ENCODE measurements around the gene TBC1D20. TPM values are rescaled to one million over a fixed set of nuclear protein-coding genes. Genes with fewer than 3 reads are reported as not detected.

TBC1D20 gene
- total RNA-seq, 1 experiment from 2014 or later = 42.1 TPM

DNA sequence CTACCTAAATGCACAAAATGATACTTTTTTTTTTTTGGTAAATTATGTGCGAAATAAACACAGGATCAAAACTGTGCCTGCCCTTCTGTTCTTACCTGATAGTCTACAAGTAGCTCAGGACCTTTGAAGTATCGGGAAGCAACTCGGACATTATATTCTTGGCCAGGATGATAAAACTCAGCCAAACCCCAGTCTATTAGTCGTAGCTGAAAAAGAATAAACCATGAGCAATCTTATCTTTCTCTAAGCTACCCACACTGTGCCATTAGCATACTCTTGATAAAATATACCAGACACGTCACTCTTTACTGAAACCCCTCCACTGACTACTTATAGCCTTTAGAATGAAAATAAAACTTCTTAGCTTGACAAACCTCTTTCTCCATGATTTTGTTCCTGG, 29.8 kb upstream of the TBC1D20 start:
- CTCF ChIA-PET = interaction anchor here (0.9 kb wide), 1 partner anchor 137 kb away, joined by 4 read pairs; no protein-coding TSS in a partner anchor
- TF ChIP-seq, protein P1, sequence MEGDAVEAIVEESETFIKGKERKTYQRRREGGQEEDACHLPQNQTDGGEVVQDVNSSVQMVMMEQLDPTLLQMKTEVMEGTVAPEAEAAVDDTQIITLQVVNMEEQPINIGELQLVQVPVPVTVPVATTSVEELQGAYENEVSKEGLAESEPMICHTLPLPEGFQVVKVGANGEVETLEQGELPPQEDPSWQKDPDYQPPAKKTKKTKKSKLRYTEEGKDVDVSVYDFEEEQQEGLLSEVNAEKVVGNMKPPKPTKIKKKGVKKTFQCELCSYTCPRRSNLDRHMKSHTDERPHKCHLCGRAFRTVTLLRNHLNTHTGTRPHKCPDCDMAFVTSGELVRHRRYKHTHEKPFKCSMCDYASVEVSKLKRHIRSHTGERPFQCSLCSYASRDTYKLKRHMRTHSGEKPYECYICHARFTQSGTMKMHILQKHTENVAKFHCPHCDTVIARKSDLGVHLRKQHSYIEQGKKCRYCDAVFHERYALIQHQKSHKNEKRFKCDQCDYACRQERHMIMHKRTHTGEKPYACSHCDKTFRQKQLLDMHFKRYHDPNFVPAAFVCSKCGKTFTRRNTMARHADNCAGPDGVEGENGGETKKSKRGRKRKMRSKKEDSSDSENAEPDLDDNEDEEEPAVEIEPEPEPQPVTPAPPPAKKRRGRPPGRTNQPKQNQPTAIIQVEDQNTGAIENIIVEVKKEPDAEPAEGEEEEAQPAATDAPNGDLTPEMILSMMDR (IDR thresholded peaks at IDR 0.05) = no peak
- TF ChIP-seq, protein P2, sequence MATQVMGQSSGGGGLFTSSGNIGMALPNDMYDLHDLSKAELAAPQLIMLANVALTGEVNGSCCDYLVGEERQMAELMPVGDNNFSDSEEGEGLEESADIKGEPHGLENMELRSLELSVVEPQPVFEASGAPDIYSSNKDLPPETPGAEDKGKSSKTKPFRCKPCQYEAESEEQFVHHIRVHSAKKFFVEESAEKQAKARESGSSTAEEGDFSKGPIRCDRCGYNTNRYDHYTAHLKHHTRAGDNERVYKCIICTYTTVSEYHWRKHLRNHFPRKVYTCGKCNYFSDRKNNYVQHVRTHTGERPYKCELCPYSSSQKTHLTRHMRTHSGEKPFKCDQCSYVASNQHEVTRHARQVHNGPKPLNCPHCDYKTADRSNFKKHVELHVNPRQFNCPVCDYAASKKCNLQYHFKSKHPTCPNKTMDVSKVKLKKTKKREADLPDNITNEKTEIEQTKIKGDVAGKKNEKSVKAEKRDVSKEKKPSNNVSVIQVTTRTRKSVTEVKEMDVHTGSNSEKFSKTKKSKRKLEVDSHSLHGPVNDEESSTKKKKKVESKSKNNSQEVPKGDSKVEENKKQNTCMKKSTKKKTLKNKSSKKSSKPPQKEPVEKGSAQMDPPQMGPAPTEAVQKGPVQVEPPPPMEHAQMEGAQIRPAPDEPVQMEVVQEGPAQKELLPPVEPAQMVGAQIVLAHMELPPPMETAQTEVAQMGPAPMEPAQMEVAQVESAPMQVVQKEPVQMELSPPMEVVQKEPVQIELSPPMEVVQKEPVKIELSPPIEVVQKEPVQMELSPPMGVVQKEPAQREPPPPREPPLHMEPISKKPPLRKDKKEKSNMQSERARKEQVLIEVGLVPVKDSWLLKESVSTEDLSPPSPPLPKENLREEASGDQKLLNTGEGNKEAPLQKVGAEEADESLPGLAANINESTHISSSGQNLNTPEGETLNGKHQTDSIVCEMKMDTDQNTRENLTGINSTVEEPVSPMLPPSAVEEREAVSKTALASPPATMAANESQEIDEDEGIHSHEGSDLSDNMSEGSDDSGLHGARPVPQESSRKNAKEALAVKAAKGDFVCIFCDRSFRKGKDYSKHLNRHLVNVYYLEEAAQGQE (IDR thresholded peaks at IDR 0.05; ENCODE audit: insufficient read depth in 1 of 2, low read depth in 2 of 2, low read length in 1 of 2) = no peak
- no peak for TF ChIP-seq TCF7L2 (IDR thresholded peaks at IDR 0.05; ENCODE audit: low read depth, low read length)
- no peak for TF ChIP-seq POLR2AphosphoS5 (IDR thresholded peaks at IDR 0.05; ENCODE audit: low read depth, low read length)
- no peak for TF ChIP-seq SIN3A (IDR thresholded peaks at IDR 0.05; ENCODE audit: borderline replicate concordance, insufficient read depth, low read depth, low read length)
- Histone ChIP-seq H3K4me1 (ENCODE audit: control insufficient read depth, insufficient read depth, low read length) (no peaks in the 10 kb centered on the region), H3K27me3 (ENCODE audit: control insufficient read depth, insufficient read depth, low read length) (no peaks in the 10 kb centered on the region), H3K27ac (ENCODE audit: low read length) (no peak overlapping the region), H3K9me3 (ENCODE audit: control insufficient read depth, insufficient read depth, low read depth, low read length) (no peaks in the 10 kb centered on the region), H3K36me3 (ENCODE audit: control insufficient read depth, insufficient read depth, low read length) (peaks cover 60% of the 10 kb centered on the region), H3K4me3 (ENCODE audit: low read depth in 2 of 2, low read length in 2 of 2) (no peak overlapping the region)
- intact Hi-C loops (cut with micrococcal nuclease; ENCODE audit: unreplicated experiment) (no loop called here), in situ Hi-C loops (cut with HindIII; ENCODE audit: low pct_unique_long_range_greater_than_20kb, low sequenced_read_pairs) (no loop called here)
- ATAC-seq (no peak), DNase-seq (ENCODE audit: low read depth, low spot score) (no peak)
- no TSS peak for BruUV-seq (replicated peaks)
- POLR2A ChIA-PET = no interaction called here

DNA sequence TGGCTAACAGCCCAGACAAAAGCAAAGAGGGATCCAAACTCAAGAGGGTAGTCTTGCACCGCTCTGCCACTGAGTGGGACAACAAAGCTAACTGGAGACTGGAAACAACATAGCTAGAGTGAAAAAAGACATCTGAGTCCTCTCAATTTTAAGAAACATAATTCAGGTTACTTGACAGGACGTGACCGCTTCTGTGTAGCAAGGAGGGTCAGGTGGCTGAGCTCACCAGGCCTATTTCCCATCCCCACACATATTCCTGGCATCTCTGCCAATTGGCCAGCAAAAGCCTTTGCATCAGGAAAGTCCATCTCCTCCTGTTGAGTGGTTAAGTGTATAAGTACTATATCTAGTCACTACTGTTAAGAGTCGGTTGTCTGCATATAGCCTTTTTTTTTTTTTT, 25.3 kb upstream of the TBC1D20 start:
- in situ Hi-C loops (cut with HindIII; ENCODE audit: low pct_unique_long_range_greater_than_20kb, low sequenced_read_pairs) (no loop called here), intact Hi-C loops (cut with micrococcal nuclease; ENCODE audit: unreplicated experiment) (no loop called here)
- no peak overlapping the region for H3K27ac ChIP-seq (ENCODE audit: low read length)
- DNase-seq (ENCODE audit: low read depth, low spot score) = no peak
- H3K4me3 ChIP-seq (ENCODE audit: low read depth in 2 of 2, low read length in 2 of 2) = no peak overlapping the region
- no peaks in the 10 kb centered on the region for H3K27me3 ChIP-seq (ENCODE audit: control insufficient read depth, insufficient read depth, low read length)
- peaks cover 56% of the 10 kb centered on the region for H3K36me3 ChIP-seq (ENCODE audit: control insufficient read depth, insufficient read depth, low read length)
- CTCF ChIA-PET = interaction anchor here (0.8 kb wide), 1 partner anchor 251 kb away, joined by 4 read pairs; no protein-coding TSS in a partner anchor
- TF ChIP-seq, protein P1 (IDR thresholded peaks at IDR 0.05) = no peak
- TF ChIP-seq SIN3A (IDR thresholded peaks at IDR 0.05; ENCODE audit: borderline replicate concordance, insufficient read depth, low read depth, low read length) = no peak
- TF ChIP-seq POLR2AphosphoS5 (IDR thresholded peaks at IDR 0.05; ENCODE audit: low read depth, low read length) = no peak
- no peak for TF ChIP-seq TCF7L2 (IDR thresholded peaks at IDR 0.05; ENCODE audit: low read depth, low read length)
- TF ChIP-seq, protein P2 (IDR thresholded peaks at IDR 0.05; ENCODE audit: insufficient read depth in 1 of 2, low read depth in 2 of 2, low read length in 1 of 2) = no peak
- BruUV-seq (replicated peaks) = no TSS peak
- no peaks in the 10 kb centered on the region for H3K9me3 ChIP-seq (ENCODE audit: control insufficient read depth, insufficient read depth, low read depth, low read length)
- H3K4me1 ChIP-seq (ENCODE audit: control insufficient read depth, insufficient read depth, low read length) = no peaks in the 10 kb centered on the region
- no peak for ATAC-seq
- POLR2A ChIA-PET = no interaction called here
